T-helper 17 cell (primary cell): ENCODE results near the gene TGFBR3L. TPM values are rescaled to one million over a fixed set of nuclear protein-coding genes. Genes with fewer than 3 reads are reported as not detected.
"Not testable (repeated sequence)": the region's sequence is repeated elsewhere in the genome, so short reads cannot be mapped to it uniquely, and the experiment has no call there.

ENCODE experiments used
- ATAC-seq: fragments of 150-1000 bp; cut with Tn5 transposase; 2 replicates; pipeline ENCODE4 v1.10.0; 2021; ENCODE audit warnings: mild to moderate bottlenecking, moderate library complexity
- DNase-seq, 3 donors: peaks; one replicate each; pipeline versions ENCODE4 v3.0.0 to v3.0.0-alpha.2; 2020 to 2021
- H3K9me3 ChIP-seq: one replicate; pipeline ENCODE4 v1.7.0; 2013; ENCODE audit warnings: low read length, mild to moderate bottlenecking; ENCODE audit not compliant: control insufficient read depth, poor library complexity, severe bottlenecking
- H3K27ac Mint-ChIP-seq: one replicate; pipeline ENCODE4 v1.8.0; 2022; ENCODE audit warnings: mild to moderate bottlenecking, moderate library complexity, mixed read lengths
- H3K27me3 Mint-ChIP-seq: one replicate; pipeline ENCODE4 v1.8.0; 2022; ENCODE audit warnings: mixed read lengths
- H3K36me3 Mint-ChIP-seq: one replicate; pipeline ENCODE4 v1.8.0; 2022; ENCODE audit warnings: low read depth, mixed read lengths
- H3K4me1 Mint-ChIP-seq: one replicate; pipeline ENCODE4 v1.8.0; 2022; ENCODE audit warnings: mild to moderate bottlenecking, mixed read lengths
- H3K4me3 Mint-ChIP-seq: one replicate; pipeline ENCODE4 v1.8.0; 2022; ENCODE audit warnings: mild to moderate bottlenecking, moderate library complexity, mixed read lengths
- total RNA-seq, 4 donors: library from RNA in 2 of 4; stranded (reverse) in 2 of 4; gene quantifications; one replicate each; pipeline ENCODE4 v1.2.3 and lab custom pipeline; 2022 to 2026

TGFBR3L gene
- total RNA-seq, 2 donors from 2014 or later = 1.4 to 1.7 TPM

- H3K9me3 ChIP-seq = no peaks in the 10 kb centered on the region
- ATAC-seq (no peak), DNase-seq (no peak)
- peaks cover 11% of the 10 kb centered on the region for H3K27me3 Mint-ChIP-seq
- H3K4me1 Mint-ChIP-seq = peaks cover 3% of the 10 kb centered on the region
- no peak overlapping the region for H3K27ac Mint-ChIP-seq
- H3K36me3 Mint-ChIP-seq = no peaks in the 10 kb centered on the region
- H3K4me3 Mint-ChIP-seq = no peak overlapping the region
Observed at GRCh38 chr19:7887408-7888144, 27.1 kb upstream of the TGFBR3L start.

DNA sequence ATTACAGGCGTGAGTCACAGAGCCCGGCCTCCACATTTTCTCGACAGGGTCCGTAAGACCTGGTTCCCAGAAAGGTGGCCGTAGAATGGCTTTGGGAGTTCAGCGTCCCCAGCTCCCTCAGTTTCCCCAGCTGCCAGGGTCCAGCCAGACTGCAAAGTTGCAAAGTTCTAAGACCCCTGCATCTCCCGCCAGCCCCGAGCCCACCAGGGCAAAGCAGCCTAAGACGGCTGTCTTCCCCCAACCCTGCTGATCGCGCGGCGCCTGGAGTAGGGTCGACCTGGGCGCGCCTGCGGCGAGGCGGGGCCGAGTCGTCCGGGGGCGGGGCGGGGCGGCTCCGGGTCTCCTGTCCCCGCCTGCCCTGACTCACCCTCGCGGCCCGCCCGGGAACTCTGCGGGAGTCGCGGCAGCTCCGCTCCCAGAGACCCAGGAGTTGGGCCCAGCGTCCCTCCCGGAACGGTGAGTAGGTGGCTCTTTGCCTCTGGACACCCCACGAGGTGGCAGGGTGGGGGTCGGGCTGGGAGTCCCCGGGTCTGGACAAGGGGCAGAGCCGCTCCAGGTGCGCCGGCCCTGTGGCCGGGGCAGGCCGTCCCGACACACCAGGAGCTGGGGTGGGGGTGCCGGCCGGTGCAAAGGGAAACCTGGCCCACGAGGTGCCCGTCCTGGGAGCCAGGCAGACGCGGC is 26.3 kb upstream of the TGFBR3L start, which contains the start of gene LRRC8E:
LRRC8E (plus strand) TSS at position 366 of the 681 bp plus-strand sequence. CDS start 7,094 bp downstream, outside the sequence.
- no peak for DNase-seq

GRCh38 chr19:7888826-7889217 is 25.8 kb upstream of the TGFBR3L start:
- H3K4me3 Mint-ChIP-seq = no peak overlapping the region
- H3K27ac Mint-ChIP-seq = no peak overlapping the region
- H3K36me3 Mint-ChIP-seq = no peaks in the 10 kb centered on the region
- H3K9me3 ChIP-seq = no peaks in the 10 kb centered on the region
- ATAC-seq = no peak
- DNase-seq = no peak
- H3K27me3 Mint-ChIP-seq = peaks cover 11% of the 10 kb centered on the region
- H3K4me1 Mint-ChIP-seq = peaks cover 3% of the 10 kb centered on the region

More for the DNA sequence above, 26.3 kb upstream of the TGFBR3L start, which contains the start of gene LRRC8E:
- Mint-ChIP-seq H3K27me3 (peaks cover 11% of the 10 kb centered on the region), H3K36me3 (no peaks in the 10 kb centered on the region), H3K4me1 (peaks cover 3% of the 10 kb centered on the region), H3K27ac (no peak within 1 kb of the TSS), H3K4me3 (no peak within 1 kb of the TSS)
- no peaks in the 10 kb centered on the region for H3K9me3 ChIP-seq
- peak; percentile 68 for ATAC-seq

DNA sequence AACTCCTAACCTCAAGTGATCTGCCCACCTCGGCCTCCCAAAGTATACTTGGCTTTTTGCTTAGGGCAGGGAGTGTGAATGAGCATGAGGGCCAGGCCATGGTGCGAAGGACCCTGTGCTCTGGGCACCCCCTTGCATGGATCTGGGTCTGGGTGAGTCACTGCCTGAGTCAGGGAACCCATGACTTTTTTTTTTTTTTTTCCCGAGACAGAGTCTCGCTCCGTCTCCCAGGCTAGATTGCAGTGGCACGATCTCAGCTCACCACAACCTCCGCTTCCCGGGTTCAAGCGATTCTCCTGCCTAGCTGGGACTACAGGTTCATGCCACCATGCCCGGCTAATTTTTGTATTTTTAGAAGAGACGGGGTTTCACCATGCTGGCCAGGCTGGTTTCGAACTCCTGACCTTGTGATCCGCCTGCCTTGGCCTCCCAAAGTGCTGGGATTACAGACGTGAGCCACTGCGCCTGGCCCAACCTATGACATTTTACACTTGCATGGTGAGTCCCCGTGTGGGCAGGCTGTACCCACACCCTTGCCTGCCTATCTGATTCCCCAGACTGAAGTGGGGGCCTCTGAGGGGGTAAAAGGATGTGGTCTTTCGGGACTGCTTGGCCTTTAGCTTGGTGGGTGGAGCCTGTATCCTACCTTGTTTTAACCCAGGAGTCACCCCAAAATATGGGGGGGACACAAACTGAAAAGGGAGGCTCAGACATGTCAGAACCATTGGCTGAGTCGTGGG is 21.1 kb upstream of the TGFBR3L start:
- not testable (repeated sequence) for H3K27ac Mint-ChIP-seq, ATAC-seq, DNase-seq, H3K9me3 ChIP-seq, H3K36me3 Mint-ChIP-seq, H3K4me1 Mint-ChIP-seq, H3K4me3 Mint-ChIP-seq
- peaks cover 17% of the 10 kb centered on the region for H3K27me3 Mint-ChIP-seq

GRCh38 chr19:7894612-7895309 is 19.9 kb upstream of the TGFBR3L start:
- ATAC-seq (no peak), DNase-seq (no peak)
- Mint-ChIP-seq H3K27me3 (peaks cover 17% of the 10 kb centered on the region), H3K4me1 (no peaks in the 10 kb centered on the region), H3K27ac (no peak overlapping the region), H3K36me3 (no peaks in the 10 kb centered on the region), H3K4me3 (no peak overlapping the region)
- no peaks in the 10 kb centered on the region for H3K9me3 ChIP-seq

- Mint-ChIP-seq H3K27ac (no peak overlapping the region), H3K4me3 (no peak overlapping the region), H3K4me1 (no peaks in the 10 kb centered on the region), H3K27me3 (peaks cover 17% of the 10 kb centered on the region), H3K36me3 (no peaks in the 10 kb centered on the region)
- no peaks in the 10 kb centered on the region for H3K9me3 ChIP-seq
- no peak for ATAC-seq
- no peak for DNase-seq
Observed at GRCh38 chr19:7895565-7895964, 19.1 kb upstream of the TGFBR3L start.

- ATAC-seq = no peak
- no peaks in the 10 kb centered on the region for H3K36me3 Mint-ChIP-seq
- H3K4me3 Mint-ChIP-seq = no peak overlapping the region
- no peaks in the 10 kb centered on the region for H3K9me3 ChIP-seq
- H3K27ac Mint-ChIP-seq = no peak overlapping the region
- no peaks in the 10 kb centered on the region for H3K4me1 Mint-ChIP-seq
- H3K27me3 Mint-ChIP-seq = peaks cover 13% of the 10 kb centered on the region
- DNase-seq = no peak
Observed at GRCh38 chr19:7897292-7897691, 17.3 kb upstream of the TGFBR3L start.

- no peaks in the 10 kb centered on the region for H3K9me3 ChIP-seq
- Mint-ChIP-seq H3K27me3 (peaks cover 11% of the 10 kb centered on the region), H3K4me3 (no peak overlapping the region), H3K36me3 (no peaks in the 10 kb centered on the region), H3K4me1 (peaks cover 6% of the 10 kb centered on the region), H3K27ac (no peak overlapping the region)
- ATAC-seq = no peak
- DNase-seq = no peak
Observed at GRCh38 chr19:7898967-7899366, 15.7 kb upstream of the TGFBR3L start.

GRCh38 chr19:7899751-7900378 is 14.8 kb upstream of the TGFBR3L start:
- Mint-ChIP-seq H3K36me3 (no peaks in the 10 kb centered on the region), H3K27me3 (peaks cover 6% of the 10 kb centered on the region), H3K27ac (no peak overlapping the region), H3K4me3 (no peak overlapping the region), H3K4me1 (peaks cover 11% of the 10 kb centered on the region)
- no peak for ATAC-seq
- no peaks in the 10 kb centered on the region for H3K9me3 ChIP-seq
- no peak for DNase-seq

DNA sequence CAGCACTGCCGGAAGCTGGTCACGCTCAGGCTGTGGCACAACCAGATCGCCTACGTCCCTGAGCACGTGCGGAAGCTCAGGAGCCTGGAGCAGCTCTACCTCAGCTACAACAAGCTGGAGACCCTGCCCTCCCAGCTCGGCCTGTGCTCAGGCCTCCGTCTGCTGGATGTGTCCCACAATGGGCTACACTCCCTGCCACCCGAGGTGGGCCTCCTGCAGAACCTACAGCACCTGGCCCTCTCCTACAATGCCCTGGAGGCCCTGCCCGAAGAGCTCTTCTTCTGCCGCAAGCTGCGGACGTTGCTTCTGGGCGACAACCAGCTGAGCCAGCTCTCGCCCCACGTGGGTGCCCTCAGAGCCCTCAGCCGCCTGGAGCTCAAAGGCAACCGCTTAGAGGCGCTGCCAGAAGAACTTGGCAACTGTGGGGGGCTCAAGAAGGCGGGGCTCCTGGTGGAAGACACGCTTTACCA is 14.2 kb upstream of the TGFBR3L start:
- Mint-ChIP-seq H3K27ac (no peak overlapping the region), H3K27me3 (peaks cover 3% of the 10 kb centered on the region), H3K4me1 (peaks cover 14% of the 10 kb centered on the region), H3K36me3 (no peaks in the 10 kb centered on the region), H3K4me3 (no peak overlapping the region)
- no peaks in the 10 kb centered on the region for H3K9me3 ChIP-seq
- ATAC-seq = no peak
- DNase-seq = no peak

DNA sequence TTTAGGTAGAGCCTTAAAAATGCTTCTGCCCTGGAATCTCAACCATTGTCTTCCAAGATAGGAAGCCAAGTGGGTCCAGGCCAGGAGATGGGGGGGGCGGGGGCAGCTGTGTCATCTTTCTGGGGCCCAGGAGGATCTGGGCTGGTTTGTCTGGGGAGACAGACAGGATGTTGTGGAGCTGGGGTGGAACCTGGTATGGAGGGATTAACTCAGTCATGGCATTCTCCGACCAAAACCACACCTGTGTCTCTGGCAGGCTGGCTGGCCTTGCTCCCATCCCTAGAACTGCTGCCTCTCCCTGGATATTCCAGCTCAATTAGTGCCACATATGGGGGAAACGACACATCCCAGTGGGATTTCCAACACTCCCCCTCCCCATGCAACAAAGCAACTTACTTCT is 13.7 kb upstream of the TGFBR3L start:
- Mint-ChIP-seq H3K27ac (no peak overlapping the region), H3K4me1 (peaks cover 17% of the 10 kb centered on the region), H3K27me3 (no peaks in the 10 kb centered on the region), H3K4me3 (no peak overlapping the region), H3K36me3 (no peaks in the 10 kb centered on the region)
- DNase-seq = no peak
- ATAC-seq = no peak
- H3K9me3 ChIP-seq = no peaks in the 10 kb centered on the region

GRCh38 chr19:7901337-7901736 is 13.3 kb upstream of the TGFBR3L start:
- Mint-ChIP-seq H3K4me3 (no peak overlapping the region), H3K27me3 (no peaks in the 10 kb centered on the region), H3K27ac (no peak overlapping the region), H3K36me3 (no peaks in the 10 kb centered on the region), H3K4me1 (peaks cover 17% of the 10 kb centered on the region)
- H3K9me3 ChIP-seq = no peaks in the 10 kb centered on the region
- DNase-seq (no peak), ATAC-seq (no peak)
